ENCODE measurements around the gene TAS2R8. TPM values are rescaled to one million over a fixed set of nuclear protein-coding genes. Genes with fewer than 3 reads are reported as not detected.
"Not testable (repeated sequence)": the region's sequence is repeated elsewhere in the genome, so short reads cannot be mapped to it uniquely, and the experiment has no call there.

Gene TAS2R8
- total and polyA plus RNA-seq, 5 experiments from 2014 or later: not detected

- POLR2A ChIA-PET: no interaction called here
- Mint-ChIP-seq H3K27me3 (peaks cover 15 to 41% (median 21%) of the 10 kb centered on the region in 5 donors), H3K36me3 (peaks cover 0 to 2% (median 0%) of the 10 kb centered on the region in 3 donors), H3K4me3 (no peak within 1 kb of the TSS), H3K9me3 (peaks cover 0 to 2% (median 0%) of the 10 kb centered on the region in 9 donors), H3K27ac (no peak within 1 kb of the TSS), H3K4me1 (no peaks in the 10 kb centered on the region)
- DNase-seq: no peak
- ATAC-seq: no peak
Measured at GRCh38 chr12:10810068-10810467, 3.0 kb upstream of the TAS2R8 start, which contains the start of gene TAS2R9. Gene TAS2R9, minus strand, starts transcription at chr12:10810168. Its CDS starts 93 bp downstream, at chr12:10810075.

- Mint-ChIP-seq H3K4me1 (no peaks in the 10 kb centered on the region), H3K36me3 (no peaks in the 10 kb centered on the region), H3K27ac (no peak within 1 kb of the TSS), H3K27me3 (peaks cover 14 to 56% (median 36%) of the 10 kb centered on the region in 5 donors), H3K4me3 (no peak within 1 kb of the TSS), H3K9me3 (no peaks in the 10 kb centered on the region)
- ATAC-seq: no peak
- DNase-seq: no peak
- POLR2A ChIA-PET: no interaction called here
Measured at GRCh38 chr12:10802587-10802986, 4.5 kb downstream of the TAS2R8 start, which contains the start of gene TAS2R7. Gene TAS2R7, minus strand, starts transcription at chr12:10802627. Its CDS starts 57 bp downstream, at chr12:10802570.

GRCh38 chr12:10801741-10802140 lies 5.3 kb downstream of the TAS2R8 start:
- ATAC-seq: no peak
- Mint-ChIP-seq H3K4me1 (no peaks in the 10 kb centered on the region), H3K9me3 (peaks cover 0 to 1% (median 0%) of the 10 kb centered on the region in 9 donors), H3K36me3 (no peaks in the 10 kb centered on the region), H3K4me3 (no peak overlapping the region), H3K27me3 (peaks cover 14 to 64% (median 40%) of the 10 kb centered on the region in 5 donors), H3K27ac (no peak overlapping the region)
- no peak for DNase-seq
- POLR2A ChIA-PET: no interaction called here

DNA sequence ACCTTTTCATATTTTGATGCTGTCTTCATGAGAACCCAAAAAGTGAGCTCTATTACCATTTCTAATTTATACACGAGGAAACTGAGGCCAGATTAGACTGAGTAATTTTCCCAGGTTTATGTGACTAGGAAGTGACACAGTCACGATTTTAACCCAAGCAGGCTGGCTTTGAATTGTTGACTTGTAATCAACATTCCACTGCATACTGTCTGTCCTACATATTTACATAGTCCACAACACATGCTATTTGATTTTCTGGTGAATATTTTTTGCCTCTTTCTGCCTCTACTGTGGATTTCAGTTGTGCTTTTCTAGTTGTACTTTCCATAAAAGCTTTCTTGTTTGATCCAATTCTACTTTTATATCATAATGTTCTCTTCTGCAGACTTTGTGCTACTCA lies 12.9 kb downstream of the TAS2R8 start:
- POLR2A ChIA-PET: no interaction called here
- Mint-ChIP-seq H3K27ac (no peak overlapping the region), H3K4me3 (no peak overlapping the region), H3K27me3 (peaks cover 0 to 28% (median 7%) of the 10 kb centered on the region in 5 donors), H3K9me3 (peaks cover 0 to 2% (median 0%) of the 10 kb centered on the region in 9 donors), H3K36me3 (peaks cover 0 to 6% (median 1%) of the 10 kb centered on the region in 3 donors), H3K4me1 (no peaks in the 10 kb centered on the region)
- ATAC-seq (no peak), DNase-seq (no peak)

- ATAC-seq, H3K36me3 Mint-ChIP-seq, H3K4me3 Mint-ChIP-seq, DNase-seq, H3K4me1 Mint-ChIP-seq, H3K9me3 Mint-ChIP-seq, H3K27ac Mint-ChIP-seq, POLR2A ChIA-PET: not testable (repeated sequence)
- peaks cover 0 to 14% (median under 1%) of the 10 kb centered on the region in 5 donors for H3K27me3 Mint-ChIP-seq
Measured at GRCh38 chr12:10791769-10792168, 15.3 kb downstream of the TAS2R8 start.

DNA sequence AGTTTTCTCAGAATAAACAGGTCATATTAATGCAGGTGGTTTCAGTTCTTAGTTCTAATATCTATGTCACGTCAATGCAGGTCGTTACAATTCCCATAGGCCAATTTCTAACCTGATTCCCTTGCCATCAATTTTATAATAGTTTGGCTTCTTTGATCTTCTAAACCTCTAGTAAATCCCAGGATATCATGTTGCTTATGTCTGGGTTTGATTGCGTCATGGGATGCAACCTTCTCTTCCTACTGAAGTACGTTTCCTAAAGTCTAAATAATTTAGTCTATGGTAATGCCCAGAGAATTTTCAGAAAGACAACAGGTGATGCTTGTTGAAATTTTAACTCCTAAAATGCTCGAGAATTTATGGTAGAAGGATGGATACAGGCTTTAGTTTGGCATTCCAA lies 23.8 kb downstream of the TAS2R8 start:
- Mint-ChIP-seq H3K27me3 (peaks cover 0 to 10% (median 4%) of the 10 kb centered on the region in 5 donors), H3K4me3 (no peak overlapping the region), H3K36me3 (no peaks in the 10 kb centered on the region), H3K9me3 (peaks cover 0 to 2% (median 0%) of the 10 kb centered on the region in 9 donors), H3K4me1 (no peaks in the 10 kb centered on the region), H3K27ac (no peak overlapping the region)
- DNase-seq (no peak), ATAC-seq (no peak)
- POLR2A ChIA-PET: no interaction called here

GRCh38 chr12:10779103-10779502 lies 28.0 kb downstream of the TAS2R8 start:
- Mint-ChIP-seq H3K36me3 (no peaks in the 10 kb centered on the region), H3K27me3 (peaks cover 0 to 9% (median 7%) of the 10 kb centered on the region in 5 donors), H3K9me3 (peaks cover 0 to 2% (median 0%) of the 10 kb centered on the region in 9 donors), H3K27ac (no peak overlapping the region), H3K4me1 (no peaks in the 10 kb centered on the region), H3K4me3 (no peak overlapping the region)
- ATAC-seq (no peak), DNase-seq (no peak)
- POLR2A ChIA-PET: no interaction called here

- Mint-ChIP-seq H3K27me3 (peaks cover 17 to 63% (median 29%) of the 10 kb centered on the region in 5 donors), H3K27ac (no peak overlapping the region)
Measured at GRCh38 chr12:10771132-10771733, 35.9 kb downstream of the TAS2R8 start.

DNA sequence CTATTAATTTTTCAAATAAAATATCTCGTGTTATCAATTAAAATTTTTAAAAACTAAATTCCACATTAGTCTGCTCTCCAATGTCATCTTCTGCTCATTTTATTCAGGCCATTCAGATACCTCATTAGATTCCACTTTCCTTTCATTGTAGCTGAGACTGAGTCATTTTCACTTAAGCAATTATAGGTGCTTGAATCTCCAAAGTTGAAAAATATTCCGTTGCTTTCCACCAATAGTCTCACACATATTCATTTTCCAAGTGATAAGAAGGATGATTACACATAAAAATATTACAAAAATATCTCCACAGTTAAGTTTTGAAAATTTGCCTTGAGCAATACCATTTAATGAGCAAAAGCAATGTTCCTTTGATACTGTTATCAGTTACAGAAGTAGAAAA lies 47.4 kb downstream of the TAS2R8 start:
- Mint-ChIP-seq H3K4me3 (no peak overlapping the region), H3K9me3 (peaks cover 0 to 19% (median 13%) of the 10 kb centered on the region in 9 donors), H3K36me3 (peaks cover 5 to 13% (median 11%) of the 10 kb centered on the region in 3 donors), H3K4me1 (no peaks in the 10 kb centered on the region), H3K27me3 (peaks cover 33 to 63% (median 38%) of the 10 kb centered on the region in 5 donors), H3K27ac (no peak overlapping the region)
- ATAC-seq: no peak
- POLR2A ChIA-PET: no interaction called here
- no peak for DNase-seq

More at GRCh38 chr12:10771132-10771733, 35.9 kb downstream of the TAS2R8 start:
- Mint-ChIP-seq H3K36me3 (no peaks in the 10 kb centered on the region), H3K9me3 (no peaks in the 10 kb centered on the region), H3K4me1 (no peaks in the 10 kb centered on the region), H3K4me3 (no peak overlapping the region)
- DNase-seq (peak in 4 of 10 donors; percentile 4 to 57 (median 55)), ATAC-seq (peak; percentile 64 to 66)
- POLR2A ChIA-PET: interaction anchor here (0.6 to 0.7 kb wide), 2 partner anchors 211 to 1587 kb away, joined by 3 read pairs; no protein-coding TSS in a partner anchor

- Mint-ChIP-seq H3K27me3 (peaks cover 25 to 53% (median 31%) of the 10 kb centered on the region in 5 donors), H3K27ac (no peak overlapping the region), H3K4me3 (no peak overlapping the region)
Measured at GRCh38 chr12:10756194-10756593, 50.9 kb downstream of the TAS2R8 start.

More at GRCh38 chr12:10756194-10756593, 50.9 kb downstream of the TAS2R8 start:
- DNase-seq: no peak
- peaks cover 5 to 11% (median 10%) of the 10 kb centered on the region in 3 donors for H3K36me3 Mint-ChIP-seq
- POLR2A ChIA-PET: no interaction called here
- H3K9me3 Mint-ChIP-seq: peaks cover 0 to 21% (median 13%) of the 10 kb centered on the region in 9 donors
- ATAC-seq: no peak
- no peaks in the 10 kb centered on the region for H3K4me1 Mint-ChIP-seq

Other genes with a start within 250 kb of the TAS2R8 start
- gene MAGOHB, start 193.7 kb downstream of the TAS2R8 start, total RNA-seq: 10 to 100 TPM; 34.3 to 39.1 TPM
- 10 to 100 TPM; 44.1 to 77.3 (median 53.9) TPM for gene MAGOHB, start 193.7 kb downstream of the TAS2R8 start, polyA plus RNA-seq
- gene STYK1, start 133.2 kb downstream of the TAS2R8 start, total RNA-seq: under 1 TPM; 0.10 to 0.19 TPM
- under 1 TPM in 1 of 3 donors, not detected in 2; 0.47 TPM for gene STYK1, start 133.2 kb downstream of the TAS2R8 start, polyA plus RNA-seq
- 10 to 100 TPM; 86.0 to 88.6 TPM for gene YBX3, start 84.0 kb downstream of the TAS2R8 start, total RNA-seq
- gene YBX3, start 84.0 kb downstream of the TAS2R8 start, polyA plus RNA-seq: 10 to 100 TPM; 56.6 to 80.1 (median 62.5) TPM
- not detected for gene TAS2R7, start 4.7 kb downstream of the TAS2R8 start, total RNA-seq
- gene TAS2R7, start 4.7 kb downstream of the TAS2R8 start, polyA plus RNA-seq: not detected
- not detected for gene TAS2R9, start 2.9 kb upstream of the TAS2R8 start, total RNA-seq
- not detected for gene TAS2R9, start 2.9 kb upstream of the TAS2R8 start, polyA plus RNA-seq
- 1 to 10 TPM; 1.3 TPM for gene TAS2R10, start 19.1 kb upstream of the TAS2R8 start, total RNA-seq
- not detected for gene TAS2R10, start 19.1 kb upstream of the TAS2R8 start, polyA plus RNA-seq
- gene PRR4, start 42.2 kb upstream of the TAS2R8 start, total RNA-seq: 1 to 10 TPM; 1.8 to 2.5 TPM
- 1 to 10 TPM in 1 of 3 donors, under 1 TPM in 1, not detected in 1; 0.87 to 5.7 TPM for gene PRR4, start 42.2 kb upstream of the TAS2R8 start, polyA plus RNA-seq
- gene PRH1, start 77.0 kb upstream of the TAS2R8 start, total RNA-seq: 10 to 100 TPM; 20.8 to 27.1 TPM
- 10 to 100 TPM in 2 of 3 donors, 1 to 10 TPM in 1; 7.0 to 20.8 (median 12.4) TPM for gene PRH1, start 77.0 kb upstream of the TAS2R8 start, polyA plus RNA-seq
- 1 to 10 TPM; 1.2 to 1.5 TPM for gene TAS2R13, start 102.3 kb upstream of the TAS2R8 start, total RNA-seq
- not detected for gene TAS2R13, start 102.3 kb upstream of the TAS2R8 start, polyA plus RNA-seq
- not detected for gene PRH2, start 122.0 kb upstream of the TAS2R8 start, total RNA-seq
- not detected for gene PRH2, start 122.0 kb upstream of the TAS2R8 start, polyA plus RNA-seq
- 1 to 10 TPM; 3.1 to 3.5 TPM for gene TAS2R14, start 132.0 kb upstream of the TAS2R8 start, total RNA-seq
- 1 to 10 TPM in 1 of 3 donors, under 1 TPM in 2; 0.71 to 1.2 (median 0.74) TPM for gene TAS2R14, start 132.0 kb upstream of the TAS2R8 start, polyA plus RNA-seq
- 1 to 10 TPM; 1.2 TPM for gene TAS2R50, start 179.6 kb upstream of the TAS2R8 start, total RNA-seq
- not detected for gene TAS2R50, start 179.6 kb upstream of the TAS2R8 start, polyA plus RNA-seq
- 1 to 10 TPM; 1.7 to 2.1 TPM for gene TAS2R20, start 191.0 kb upstream of the TAS2R8 start, total RNA-seq
- under 1 TPM; 0.14 to 0.25 (median 0.15) TPM for gene TAS2R20, start 191.0 kb upstream of the TAS2R8 start, polyA plus RNA-seq
- 1 to 10 TPM; 3.9 to 4.7 TPM for gene TAS2R19, start 215.3 kb upstream of the TAS2R8 start, total RNA-seq
- under 1 TPM in 1 of 3 donors, not detected in 2; 0.22 TPM for gene TAS2R19, start 215.3 kb upstream of the TAS2R8 start, polyA plus RNA-seq
- 1 to 10 TPM; 2.8 to 3.2 TPM for gene TAS2R31, start 224.1 kb upstream of the TAS2R8 start, total RNA-seq
- gene TAS2R31, start 224.1 kb upstream of the TAS2R8 start, polyA plus RNA-seq: under 1 TPM in 2 of 3 donors, not detected in 1; 0.22 to 0.39 TPM